NCI-H187 treated with DMSO at 0.1 percent for 48 hours (cell line): ENCODE measurements around the gene DBI.
"Not testable (repeated sequence)": the region's sequence is repeated elsewhere in the genome, so short reads cannot be mapped to it uniquely, and the experiment has no call there.

Experiments
- DNase-seq: peaks from one replicate; lab custom pipeline; 2025; lab: John Stamatoyannopoulos, UW

Gene DBI

DNA sequence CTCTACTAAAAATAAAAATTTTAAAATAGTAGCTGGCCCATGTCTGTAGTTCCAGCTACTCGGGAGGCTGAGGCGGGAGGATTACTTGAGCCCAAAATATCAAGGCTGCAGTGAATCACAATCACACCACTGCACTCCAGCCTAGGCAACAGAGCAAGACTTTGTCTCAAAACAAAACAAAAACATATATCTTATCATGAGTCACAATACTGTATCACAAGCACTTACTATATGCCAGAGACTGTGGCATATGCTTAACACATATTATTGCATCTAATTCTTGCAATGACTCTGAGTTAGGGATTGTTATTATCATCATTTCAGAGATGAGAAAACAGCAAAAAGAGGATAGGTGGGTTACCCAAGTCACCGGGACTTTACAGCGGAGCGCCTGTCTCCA, 35.3 kb downstream of the DBI start:
- no peak for DNase-seq

DNA sequence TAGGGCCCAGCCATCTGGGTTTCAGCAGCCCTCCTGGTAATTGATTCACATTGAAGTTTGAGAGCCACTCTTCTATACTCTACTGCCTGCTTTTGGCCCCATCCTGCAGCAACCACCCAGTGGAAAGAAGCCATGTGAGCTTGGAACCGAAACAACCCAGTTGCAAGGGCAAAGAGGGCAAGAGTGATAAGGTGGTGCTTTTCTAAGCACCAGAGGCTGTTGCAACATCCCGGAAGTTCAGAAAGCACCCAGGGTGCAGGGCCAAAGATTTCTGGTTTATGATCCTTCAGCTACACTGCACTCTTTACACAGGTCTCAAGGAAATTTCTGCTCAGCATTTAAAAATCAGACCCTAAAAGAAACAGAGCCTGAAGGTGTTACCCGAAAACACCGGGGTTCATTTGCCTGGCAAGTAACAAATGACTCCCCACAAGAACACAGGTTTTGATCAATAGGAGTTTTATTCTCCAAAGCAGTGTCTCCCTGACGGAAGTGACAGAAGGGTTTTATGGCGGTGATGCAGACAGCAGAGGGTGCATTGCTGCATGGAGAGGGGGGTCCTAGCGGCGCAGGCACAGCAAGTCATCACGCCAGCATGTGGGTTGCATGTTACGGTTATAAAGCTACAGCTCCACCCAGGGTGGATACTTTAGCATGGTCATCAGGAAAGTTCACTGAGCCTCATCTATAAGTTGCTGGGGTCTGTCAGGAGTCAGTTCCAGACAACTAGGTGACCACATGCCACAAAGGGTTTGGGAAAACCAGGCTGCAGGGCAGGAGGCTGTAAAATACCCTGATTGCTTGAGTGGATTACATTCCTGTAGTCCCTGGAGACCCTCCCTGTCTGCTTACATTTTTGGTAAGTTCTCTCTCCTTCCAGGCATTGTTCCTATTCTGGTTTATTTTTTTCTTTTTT, 36.1 kb downstream of the DBI start:
- DNase-seq, result no peak

DNA sequence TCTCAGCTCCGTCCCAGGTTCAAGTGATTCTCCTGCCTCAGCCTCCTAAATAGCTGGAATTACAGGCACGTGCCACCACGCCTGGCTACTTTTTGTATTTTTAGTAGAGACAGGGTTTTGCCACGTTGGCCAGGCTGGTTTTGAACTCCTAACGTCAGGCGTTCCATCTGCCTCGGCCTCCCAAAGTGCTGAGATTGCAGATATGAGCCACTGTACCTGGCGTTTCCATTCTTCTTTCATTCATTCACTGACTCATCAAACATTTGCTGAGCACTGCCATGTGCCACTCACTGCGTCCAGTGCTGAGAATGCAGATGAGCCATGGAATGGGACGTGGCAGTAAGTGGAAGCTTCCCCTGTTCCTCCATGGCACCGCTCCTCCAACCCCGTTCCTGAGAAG, 36.8 kb downstream of the DBI start:
- not testable (repeated sequence) for DNase-seq

- no peak for DNase-seq
Observed at GRCh38 chr2:119405151-119405550, 38.4 kb downstream of the DBI start.

- DNase-seq, result no peak
Observed at GRCh38 chr2:119407430-119408220, 40.8 kb downstream of the DBI start.

- no peak for DNase-seq
Observed at GRCh38 chr2:119408221-119408619, 41.4 kb downstream of the DBI start.

DNA sequence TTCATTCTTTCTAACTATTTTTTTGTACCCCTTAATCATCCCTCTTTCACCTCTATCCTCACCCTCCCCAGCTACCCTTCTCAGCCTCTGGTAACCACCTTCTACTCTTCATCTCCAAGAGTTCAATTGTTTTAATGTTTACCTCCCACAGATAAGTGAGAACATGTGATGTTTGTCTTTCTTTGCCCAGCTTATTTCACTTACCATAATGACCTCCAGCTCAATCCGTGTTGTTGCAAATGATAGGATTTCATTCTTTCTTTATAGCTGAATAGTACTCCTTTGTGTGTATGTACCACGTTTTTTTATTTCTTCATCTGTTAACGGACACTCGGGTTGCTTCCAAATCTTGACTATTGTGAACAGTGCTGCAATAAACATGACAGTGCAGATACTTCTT, 42.7 kb downstream of the DBI start:
- DNase-seq, result no peak

GRCh38 chr2:119414894-119415293, 48.1 kb downstream of the DBI start:
- no peak for DNase-seq

GRCh38 chr2:119415630-119416029, 48.9 kb downstream of the DBI start:
- no peak for DNase-seq

DNA sequence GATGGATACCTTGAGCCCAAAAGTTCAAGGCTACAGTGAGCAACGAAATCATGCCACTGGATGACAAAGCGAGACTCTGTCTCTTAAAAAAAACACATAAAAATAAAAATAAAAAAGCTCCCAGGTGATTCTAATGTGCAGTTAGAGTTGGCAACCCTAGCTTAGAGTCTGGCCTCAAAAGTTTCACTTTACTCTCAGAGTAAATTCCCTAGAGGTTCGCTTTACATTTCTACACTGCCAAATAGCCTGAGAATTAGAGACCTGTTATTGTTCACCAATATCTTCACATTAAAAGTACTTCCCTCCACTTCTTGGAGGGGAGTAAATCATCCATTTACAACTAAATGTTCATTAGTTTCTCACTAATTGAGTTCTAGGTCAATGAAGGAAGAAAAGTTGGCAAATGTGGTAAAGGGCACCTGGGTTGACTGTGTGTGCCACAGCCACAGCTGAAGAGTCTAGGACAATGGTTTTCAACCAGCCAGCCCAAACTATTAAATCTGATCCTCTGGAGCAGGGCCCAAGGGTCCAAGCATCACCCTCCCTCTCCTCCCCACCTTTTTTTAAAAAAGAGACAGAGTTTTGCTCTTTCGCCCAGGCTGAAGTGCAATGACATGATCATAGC, 49.6 kb downstream of the DBI start:
- no peak for DNase-seq

GRCh38 chr2:119417908-119418307, 51.1 kb downstream of the DBI start:
- no peak for DNase-seq

GRCh38 chr2:119419065-119419464, 52.3 kb downstream of the DBI start:
- no peak for DNase-seq

DNA sequence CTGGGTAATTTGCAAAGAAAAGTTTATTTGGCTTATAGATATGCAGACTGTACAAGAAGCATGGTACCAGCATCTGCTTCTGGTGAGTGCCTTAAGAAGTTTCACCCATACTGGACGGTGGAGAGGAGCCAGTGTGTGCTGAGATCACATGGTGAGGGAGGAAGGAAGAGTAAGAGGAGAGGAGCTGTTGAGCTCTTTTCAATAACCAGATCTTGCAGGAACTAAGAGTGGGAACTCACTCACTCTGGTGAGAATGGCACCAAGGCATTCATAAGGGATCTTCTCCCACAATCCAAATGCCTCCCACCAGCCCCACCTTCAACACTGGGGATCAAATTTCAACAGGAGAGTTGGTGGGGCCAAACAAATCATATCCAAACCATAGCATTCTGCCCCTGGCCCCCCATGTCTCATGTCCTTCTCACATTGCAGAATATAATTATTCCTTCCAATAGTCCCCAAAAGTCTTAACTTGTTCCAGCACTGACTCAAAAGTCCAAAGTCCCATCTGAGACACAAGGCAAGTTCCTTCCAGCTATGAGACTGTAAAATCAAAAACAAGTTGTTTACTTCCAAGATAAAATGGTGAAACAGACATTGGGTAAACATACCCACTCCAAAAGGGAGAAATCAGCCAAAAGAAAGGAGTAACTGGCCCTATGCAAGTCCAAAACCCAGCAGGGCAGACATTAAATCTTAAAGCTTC, 53.2 kb downstream of the DBI start:
- DNase-seq, result no peak

DNA sequence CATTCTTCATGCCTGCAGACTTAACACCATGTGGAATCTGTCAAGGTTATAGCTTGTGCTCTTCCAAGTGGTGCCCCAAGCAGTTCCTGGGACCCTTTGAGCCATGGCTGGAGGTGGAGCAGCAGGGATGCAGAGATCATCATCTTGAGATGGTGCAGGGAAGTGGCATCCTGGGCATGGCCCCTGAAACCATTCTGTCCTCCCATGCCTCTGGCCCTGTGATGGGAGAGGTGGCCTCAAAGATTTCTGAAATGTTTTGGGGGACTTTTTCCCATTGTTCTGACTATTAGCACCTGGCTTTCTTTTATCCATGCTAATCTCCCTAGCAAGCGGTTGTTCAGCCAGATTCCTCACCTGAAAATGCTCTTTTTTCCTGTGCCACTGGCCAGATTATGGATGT, 54.5 kb downstream of the DBI start:
- DNase-seq, result no peak

DNA sequence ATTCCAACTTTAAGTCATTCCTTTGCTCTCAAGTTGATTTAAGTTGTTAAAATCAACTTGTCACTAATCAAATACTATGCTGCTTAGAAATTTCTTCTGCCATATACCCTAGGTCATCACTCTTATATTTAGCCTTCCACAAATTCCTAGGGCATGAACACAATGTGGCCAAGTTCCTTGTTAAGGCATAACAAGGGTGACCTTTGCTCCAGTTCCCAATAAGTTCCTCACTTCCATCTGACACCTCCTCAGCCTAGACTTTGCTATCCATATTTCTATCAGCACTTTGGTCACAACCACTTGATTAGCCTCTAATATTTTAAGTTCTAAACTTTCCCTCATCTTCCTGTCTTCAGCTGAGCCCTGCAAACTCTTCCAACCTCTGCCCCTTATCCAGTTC, 55.0 kb downstream of the DBI start:
- DNase-seq, result no peak
